CD4-positive, CD25-positive, alpha-beta regulatory T cell (primary cell): ENCODE data around the gene PTGDR. TPM values are rescaled to one million over a fixed set of nuclear protein-coding genes. Genes with fewer than 3 reads are reported as not detected.

Source experiments
- ATAC-seq, 2 donors: fragments of 150-1000 bp; cut with Tn5 transposase; one replicate each; pipeline ENCODE4 v1.10.0; 2021; ENCODE audit warnings: low read depth in 2 of 2, moderate number of reproducible peaks in 2 of 2, moderate library complexity in 1 of 2
- DNase-seq, 3 donors: peaks; one replicate each; pipeline versions ENCODE4 v3.0.0 to v3.0.0-alpha.2; 2012 to 2022; ENCODE audit warnings: mixed read lengths in 1 of 3
- H3K27ac ChIP-seq: one replicate; pipeline ENCODE4 v1.7.0; 2013; ENCODE audit warnings: mild to moderate bottlenecking, low read length; ENCODE audit not compliant: insufficient read depth, poor library complexity, severe bottlenecking
- H3K27me3 ChIP-seq: one replicate; pipeline ENCODE4 v1.7.0; 2013; ENCODE audit warnings: low read length; ENCODE audit not compliant: control insufficient read depth, insufficient read depth
- H3K36me3 ChIP-seq: one replicate; pipeline ENCODE4 v1.7.0; 2013; ENCODE audit warnings: mild to moderate bottlenecking, low read length, moderate library complexity; ENCODE audit not compliant: control insufficient read depth, insufficient read depth
- H3K4me1 ChIP-seq: 2 replicates; pipeline ENCODE4 v1.7.0; 2013; ENCODE audit warnings: mild to moderate bottlenecking, low read length; ENCODE audit not compliant: insufficient read depth, control insufficient read depth, poor library complexity, severe bottlenecking
- H3K4me3 ChIP-seq: one replicate; pipeline ENCODE4 v1.7.0; 2013; ENCODE audit warnings: low read depth, mild to moderate bottlenecking, low read length, moderate library complexity
- H3K9me3 ChIP-seq, 2 experiments: 1 replicate in 1 of 2; 2 replicates in 1 of 2; pipeline ENCODE4 v1.7.0; 2013; ENCODE audit warnings: low read length in 2 of 2, mild to moderate bottlenecking in 1 of 2, moderate library complexity in 1 of 2; ENCODE audit not compliant: control insufficient read depth in 2 of 2
- H3K27ac Mint-ChIP-seq, 3 donors: one replicate each; pipeline ENCODE4 v1.8.0; 2020 to 2022; ENCODE audit warnings: mild to moderate bottlenecking in 3 of 3, mixed read lengths in 3 of 3, moderate library complexity in 2 of 3
- H3K27me3 Mint-ChIP-seq: one replicate; pipeline ENCODE4 v1.8.0; 2022; ENCODE audit warnings: mild to moderate bottlenecking, mixed read lengths
- H3K36me3 Mint-ChIP-seq: one replicate; pipeline ENCODE4 v1.8.0; 2020; ENCODE audit warnings: mixed read lengths
- H3K4me1 Mint-ChIP-seq, 4 donors: one replicate each; pipeline ENCODE4 v1.8.0; 2020 to 2022; ENCODE audit warnings: mixed read lengths in 4 of 4, mild to moderate bottlenecking in 1 of 4
- H3K4me3 Mint-ChIP-seq, 4 donors: one replicate each; pipeline ENCODE4 v1.8.0; 2020 to 2022; ENCODE audit warnings: mild to moderate bottlenecking in 4 of 4, mixed read lengths in 4 of 4, moderate library complexity in 3 of 4
- H3K9me3 Mint-ChIP-seq, 7 donors: one replicate each; pipeline ENCODE4 v1.8.0; 2020 to 2022; ENCODE audit warnings: mixed read lengths in 7 of 7, mild to moderate bottlenecking in 3 of 7, moderate library complexity in 2 of 7
- polyA plus RNA-seq, 4 donors: library from polyadenylated mRNA; unstranded; fragments of 300-500 nt; fragmentation: Illumina TruSeq; gene quantifications; one replicate each; pipeline ENCODE4 v1.2.3, GENCODE V29; 2021
- total RNA-seq: library from RNA; stranded (reverse); gene quantifications from one replicate; pipeline ENCODE4 v1.2.3, GENCODE V29; 2022

The PTGDR gene
- total and polyA plus RNA-seq, 5 donors from 2014 or later: 0.07 to 0.22 (median 0.12) TPM; not detected in 2

DNA sequence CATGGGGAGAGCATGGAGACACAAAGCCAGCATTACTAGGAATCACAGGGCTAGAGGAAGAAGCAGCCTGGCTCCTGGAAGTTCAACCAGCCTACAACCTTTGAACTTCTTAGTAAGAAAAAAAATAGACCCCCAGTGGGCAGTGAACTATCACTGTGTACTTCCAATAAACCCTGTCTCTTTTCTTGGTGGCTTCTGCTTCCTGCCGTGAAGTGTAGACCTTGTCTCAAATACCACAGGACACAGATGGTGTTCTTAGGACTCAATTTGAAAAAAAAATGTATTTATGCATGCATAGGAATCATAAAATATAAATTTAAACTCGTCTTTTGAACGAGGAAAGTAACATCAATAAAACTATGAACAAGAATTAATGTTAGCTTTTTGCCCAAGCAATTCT is 43.0 kb downstream of the PTGDR start:
- ATAC-seq: no peak

DNA sequence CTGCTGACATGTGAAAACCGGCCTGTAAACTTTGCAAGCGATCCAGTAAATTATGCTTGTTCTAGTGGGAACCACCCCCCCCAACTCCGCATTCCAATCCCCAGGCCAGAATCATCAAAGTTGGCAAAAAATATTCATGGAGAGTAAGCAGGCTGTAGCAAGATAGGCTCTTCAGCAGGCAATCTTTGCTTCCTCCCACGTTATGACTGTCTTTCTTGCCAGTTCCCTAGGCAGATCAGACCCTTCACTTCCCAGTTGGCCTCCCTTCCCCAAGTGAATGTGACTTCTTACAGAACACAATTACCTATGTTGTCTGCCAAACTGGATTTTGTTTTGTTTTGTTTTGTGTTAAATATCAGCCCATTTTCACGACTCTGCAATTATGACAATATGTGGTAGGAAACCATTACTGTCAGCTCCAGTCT is 45.4 kb downstream of the PTGDR start:
- Mint-ChIP-seq H3K27ac (peak overlapping the region; percentile 26 to 99 (median 94)), H3K9me3 (no peaks in the 10 kb centered on the region), H3K4me1 (peaks cover 13 to 82% (median 47%) of the 10 kb centered on the region in 4 donors), H3K4me3 (peak overlapping the region; percentile 90 to 100 (median 100)), H3K36me3 (no peaks in the 10 kb centered on the region), H3K27me3 (peaks cover 29% of the 10 kb centered on the region)
- Histone ChIP-seq H3K9me3 (no peaks in the 10 kb centered on the region), H3K27me3 (peaks cover 3% of the 10 kb centered on the region), H3K27ac (no peak overlapping the region), H3K4me1 (peaks cover 71% of the 10 kb centered on the region), H3K36me3 (no peaks in the 10 kb centered on the region), H3K4me3 (peak overlapping the region; percentile 87)
- DNase-seq (no peak), ATAC-seq (no peak)

More for the DNA sequence above, 43.0 kb downstream of the PTGDR start:
- Mint-ChIP-seq H3K27ac (peak overlapping the region in 1 of 3 donors; percentile 26), H3K4me1 (peaks cover 13 to 71% (median 42%) of the 10 kb centered on the region in 4 donors), H3K27me3 (peaks cover 22% of the 10 kb centered on the region), H3K4me3 (peak overlapping the region in 1 of 4 donors; percentile 100), H3K36me3 (no peaks in the 10 kb centered on the region), H3K9me3 (no peaks in the 10 kb centered on the region)
- Histone ChIP-seq H3K9me3 (no peaks in the 10 kb centered on the region), H3K27ac (no peak overlapping the region), H3K36me3 (no peaks in the 10 kb centered on the region), H3K4me3 (peak overlapping the region; percentile 56), H3K27me3 (peaks cover 3% of the 10 kb centered on the region), H3K4me1 (peaks cover 48% of the 10 kb centered on the region)
- no peak for DNase-seq

DNA sequence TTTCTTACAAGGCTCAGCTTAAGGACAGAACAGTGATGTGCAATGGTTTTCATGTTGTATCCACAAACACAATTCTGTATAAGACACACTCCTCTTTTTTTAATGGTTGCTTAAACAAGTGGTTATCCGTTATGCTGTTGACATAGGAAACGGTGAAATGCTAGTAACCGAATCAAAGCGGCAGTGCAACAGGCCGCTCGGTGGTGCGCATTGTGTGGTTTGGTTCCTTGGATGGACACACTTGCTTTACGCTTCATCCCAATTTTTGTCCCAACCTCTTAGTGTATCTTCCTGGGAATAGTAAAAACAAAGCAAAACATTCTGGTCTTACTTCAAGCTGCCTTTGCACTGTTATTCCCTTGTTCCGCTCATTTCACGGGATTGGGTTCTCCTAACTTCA is 46.0 kb downstream of the PTGDR start:
- peak overlapping the region; percentile 26 to 99 (median 94) for H3K27ac Mint-ChIP-seq
- H3K4me3 ChIP-seq: peak overlapping the region; percentile 87
- DNase-seq (peak in 1 of 3 donors; percentile 21), ATAC-seq (no peak)
- H3K36me3 Mint-ChIP-seq: no peaks in the 10 kb centered on the region
- H3K9me3 Mint-ChIP-seq: no peaks in the 10 kb centered on the region
- peaks cover 13 to 81% (median 48%) of the 10 kb centered on the region in 4 donors for H3K4me1 Mint-ChIP-seq
- H3K4me3 Mint-ChIP-seq: peak overlapping the region; percentile 90 to 100 (median 100)
- peaks cover 76% of the 10 kb centered on the region for H3K4me1 ChIP-seq
- H3K27me3 ChIP-seq: peaks cover 3% of the 10 kb centered on the region
- no peaks in the 10 kb centered on the region for H3K9me3 ChIP-seq
- no peaks in the 10 kb centered on the region for H3K36me3 ChIP-seq
- H3K27me3 Mint-ChIP-seq: peaks cover 26% of the 10 kb centered on the region
- H3K27ac ChIP-seq: peak overlapping the region; percentile 57

DNA sequence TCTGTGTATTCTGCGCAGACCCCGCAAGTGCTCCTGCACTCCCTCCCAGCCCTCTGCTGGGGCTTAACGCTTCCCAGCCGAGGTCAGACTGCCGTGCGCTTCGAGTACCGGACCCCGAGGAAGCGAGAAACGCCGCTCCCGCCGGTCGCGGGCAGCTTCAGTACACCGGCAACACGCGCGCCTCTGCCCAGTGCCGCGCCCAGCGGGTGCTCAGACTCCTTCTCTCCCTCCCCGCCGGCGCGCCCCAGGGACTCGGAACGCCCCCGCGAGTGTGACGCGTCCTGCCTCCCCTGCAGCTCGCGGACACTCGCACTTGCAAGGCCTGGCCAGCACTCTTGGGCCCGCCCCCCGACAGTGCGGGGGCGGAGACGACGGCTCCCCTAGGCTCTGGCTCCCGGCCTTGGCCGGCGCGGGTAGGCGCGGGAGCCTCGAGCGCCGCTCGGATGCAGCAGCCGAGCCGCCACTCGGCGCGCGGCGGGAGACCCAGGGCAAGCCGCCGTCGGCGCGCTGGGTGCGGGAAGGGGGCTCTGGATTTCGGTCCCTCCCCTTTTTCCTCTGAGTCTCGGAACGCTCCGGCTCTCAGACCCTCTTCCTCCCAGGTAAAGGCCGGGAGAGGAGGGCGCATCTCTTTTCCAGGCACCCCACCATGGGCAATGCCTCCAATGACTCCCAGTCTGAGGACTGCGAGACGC is 46.6 kb downstream of the PTGDR start, which contains the start of gene PTGER2:
Gene PTGER2 (plus strand): TSS at position 410 of the 692 bp plus-strand sequence. CDS start 237 bp downstream, at position 647.
- Mint-ChIP-seq H3K4me3 (peak within 1 kb of the TSS; percentile 98 to 100 (median 100)), H3K9me3 (peaks cover 0 to 1% (median 0%) of the 10 kb centered on the region in 7 donors), H3K36me3 (no peaks in the 10 kb centered on the region), H3K4me1 (peaks cover 13 to 85% (median 49%) of the 10 kb centered on the region in 4 donors), H3K27me3 (peaks cover 26% of the 10 kb centered on the region), H3K27ac (peak within 1 kb of the TSS; percentile 87 to 99 (median 97))
- Histone ChIP-seq H3K27me3 (peaks cover 3% of the 10 kb centered on the region), H3K36me3 (no peaks in the 10 kb centered on the region), H3K27ac (peak within 1 kb of the TSS; percentile 57), H3K9me3 (no peaks in the 10 kb centered on the region), H3K4me3 (peak within 1 kb of the TSS; percentile 96), H3K4me1 (peaks cover 76% of the 10 kb centered on the region)
- ATAC-seq (peak; percentile 72 to 73), DNase-seq (peak; percentile 58 to 88 (median 69))

DNA sequence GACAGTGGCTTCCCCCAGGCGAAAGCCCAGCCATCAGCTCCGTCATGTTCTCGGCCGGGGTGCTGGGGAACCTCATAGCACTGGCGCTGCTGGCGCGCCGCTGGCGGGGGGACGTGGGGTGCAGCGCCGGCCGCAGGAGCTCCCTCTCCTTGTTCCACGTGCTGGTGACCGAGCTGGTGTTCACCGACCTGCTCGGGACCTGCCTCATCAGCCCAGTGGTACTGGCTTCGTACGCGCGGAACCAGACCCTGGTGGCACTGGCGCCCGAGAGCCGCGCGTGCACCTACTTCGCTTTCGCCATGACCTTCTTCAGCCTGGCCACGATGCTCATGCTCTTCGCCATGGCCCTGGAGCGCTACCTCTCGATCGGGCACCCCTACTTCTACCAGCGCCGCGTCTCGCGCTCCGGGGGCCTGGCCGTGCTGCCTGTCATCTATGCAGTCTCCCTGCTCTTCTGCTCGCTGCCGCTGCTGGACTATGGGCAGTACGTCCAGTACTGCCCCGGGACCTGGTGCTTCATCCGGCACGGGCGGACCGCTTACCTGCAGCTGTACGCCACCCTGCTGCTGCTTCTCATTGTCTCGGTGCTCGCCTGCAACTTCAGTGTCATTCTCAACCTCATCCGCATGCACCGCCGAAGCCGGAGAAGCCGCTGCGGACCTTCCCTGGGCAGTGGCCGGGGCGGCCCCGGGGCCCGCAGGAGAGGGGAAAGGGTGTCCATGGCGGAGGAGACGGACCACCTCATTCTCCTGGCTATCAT is 47.3 kb downstream of the PTGDR start:
- ATAC-seq: peak; percentile 28 to 29
- Histone ChIP-seq H3K4me3 (peak overlapping the region; percentile 96), H3K4me1 (peaks cover 76% of the 10 kb centered on the region), H3K27me3 (peaks cover 3% of the 10 kb centered on the region), H3K27ac (peak overlapping the region; percentile 57), H3K9me3 (no peaks in the 10 kb centered on the region), H3K36me3 (no peaks in the 10 kb centered on the region)
- peak overlapping the region; percentile 87 to 99 (median 97) for H3K27ac Mint-ChIP-seq
- peak overlapping the region; percentile 98 to 100 (median 100) for H3K4me3 Mint-ChIP-seq
- peaks cover 0 to 2% (median 0%) of the 10 kb centered on the region in 7 donors for H3K9me3 Mint-ChIP-seq
- DNase-seq: peak; percentile 5 to 66 (median 39)
- peaks cover 18 to 88% (median 50%) of the 10 kb centered on the region in 4 donors for H3K4me1 Mint-ChIP-seq
- peaks cover 26% of the 10 kb centered on the region for H3K27me3 Mint-ChIP-seq
- H3K36me3 Mint-ChIP-seq: peaks cover 4% of the 10 kb centered on the region

DNA sequence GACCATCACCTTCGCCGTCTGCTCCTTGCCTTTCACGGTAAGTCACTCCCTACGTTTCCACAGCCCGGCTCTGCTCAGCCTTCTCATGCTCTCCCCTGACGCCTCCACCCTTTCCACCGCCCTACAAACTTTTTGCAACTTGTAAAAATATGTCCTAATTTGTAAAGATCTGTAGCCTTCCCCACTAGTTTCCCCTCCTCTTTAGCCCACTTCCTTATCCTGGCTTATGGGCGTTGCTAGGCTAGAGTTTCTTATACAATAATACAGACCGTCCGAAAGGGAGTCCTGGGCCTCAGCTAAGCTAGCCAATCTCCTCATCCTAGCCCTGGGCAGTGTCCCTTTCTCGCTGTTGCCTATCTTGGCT is 47.8 kb downstream of the PTGDR start:
- Mint-ChIP-seq H3K27me3 (peaks cover 26% of the 10 kb centered on the region), H3K36me3 (peaks cover 8% of the 10 kb centered on the region), H3K4me3 (peak overlapping the region; percentile 98 to 100 (median 100)), H3K4me1 (peaks cover 18 to 88% (median 53%) of the 10 kb centered on the region in 4 donors), H3K9me3 (peaks cover 0 to 7% (median 0%) of the 10 kb centered on the region in 7 donors), H3K27ac (peak overlapping the region; percentile 87 to 99 (median 97))
- DNase-seq (peak in 1 of 3 donors; percentile 56), ATAC-seq (peak; percentile 3 to 4)
- H3K4me3 ChIP-seq: peak overlapping the region; percentile 96
- H3K36me3 ChIP-seq: no peaks in the 10 kb centered on the region
- H3K27me3 ChIP-seq: peaks cover 3% of the 10 kb centered on the region
- peak overlapping the region; percentile 57 for H3K27ac ChIP-seq
- H3K9me3 ChIP-seq: no peaks in the 10 kb centered on the region
- H3K4me1 ChIP-seq: peaks cover 73% of the 10 kb centered on the region

DNA sequence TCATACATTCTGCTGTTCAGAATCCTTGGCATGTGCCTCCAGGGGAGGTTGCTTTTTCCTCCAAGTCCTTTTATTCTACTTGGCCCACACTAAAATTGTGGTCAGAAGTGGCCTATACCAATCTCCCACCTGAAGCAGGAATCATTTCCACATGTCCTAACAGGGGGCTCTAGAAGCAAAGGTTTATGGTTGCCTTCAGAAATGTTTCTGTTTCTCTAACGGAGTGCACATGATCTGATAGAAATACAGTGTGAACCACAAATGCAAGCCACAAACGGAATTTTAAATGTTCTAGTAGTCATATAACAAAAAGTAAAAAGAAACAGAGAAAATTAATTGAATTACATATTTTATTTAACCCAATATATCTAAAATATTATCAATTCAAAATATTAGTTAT is 50.6 kb downstream of the PTGDR start:
- H3K4me1 ChIP-seq: peaks cover 50% of the 10 kb centered on the region
- Mint-ChIP-seq H3K4me3 (peak overlapping the region; percentile 98 to 100 (median 100)), H3K27me3 (peaks cover 21% of the 10 kb centered on the region), H3K9me3 (peaks cover 0 to 24% (median 6%) of the 10 kb centered on the region in 7 donors), H3K36me3 (peaks cover 33% of the 10 kb centered on the region), H3K4me1 (peaks cover 6 to 76% (median 39%) of the 10 kb centered on the region in 4 donors), H3K27ac (peak overlapping the region in 2 of 3 donors; percentile 18 to 87)
- H3K36me3 ChIP-seq: peaks cover 16% of the 10 kb centered on the region
- ATAC-seq (no peak), DNase-seq (no peak)
- peak overlapping the region; percentile 96 for H3K4me3 ChIP-seq
- H3K27ac ChIP-seq: peak overlapping the region; percentile 49
- peaks cover 6 to 15% of the 10 kb centered on the region in 2 experiments for H3K9me3 ChIP-seq
- H3K27me3 ChIP-seq: peaks cover 3% of the 10 kb centered on the region
